SK-N-DZ (cell line): Measurements from ENCODE around the gene NR2F1-AS1.

Experiments used
- DNase-seq: peaks from one replicate; pipeline ENCODE4 v3.0.0-alpha.2; 2015; ENCODE audit warnings: low spot score

Gene NR2F1-AS1

DNA sequence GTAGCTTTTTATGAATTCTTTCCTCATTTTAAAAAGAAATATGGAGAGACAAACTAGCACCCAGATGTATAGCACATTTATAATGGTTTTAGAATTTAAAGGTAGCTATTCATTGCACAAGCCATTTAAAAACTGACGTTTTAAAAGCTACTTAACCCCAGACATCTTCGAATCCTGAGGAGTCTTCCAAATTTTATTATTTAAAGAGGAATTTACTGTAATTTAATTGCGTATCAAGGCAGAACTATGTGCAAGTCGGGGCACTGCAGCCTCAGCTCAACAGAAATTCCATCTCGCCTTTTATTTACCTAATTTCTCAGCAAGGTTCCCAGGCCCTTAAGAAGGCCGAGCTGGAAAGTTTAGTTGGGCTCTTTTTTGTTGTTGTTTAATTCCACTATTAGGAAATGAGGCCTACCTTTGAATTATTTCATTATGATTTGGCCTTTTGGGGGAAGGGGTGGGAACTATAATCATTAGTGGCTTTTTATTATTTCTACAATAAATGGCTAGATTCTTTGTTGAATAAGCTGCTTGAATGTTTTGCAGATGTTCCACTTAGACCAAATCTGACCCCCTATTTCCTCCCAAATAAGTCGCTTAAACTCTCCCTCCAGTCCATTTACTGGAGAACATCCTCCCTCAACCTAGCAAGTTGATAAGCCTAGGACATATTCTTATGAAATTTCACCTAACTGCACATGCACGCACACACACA lies 22.2 kb upstream of the NR2F1-AS1 start:
- DNase-seq = no peak

DNA sequence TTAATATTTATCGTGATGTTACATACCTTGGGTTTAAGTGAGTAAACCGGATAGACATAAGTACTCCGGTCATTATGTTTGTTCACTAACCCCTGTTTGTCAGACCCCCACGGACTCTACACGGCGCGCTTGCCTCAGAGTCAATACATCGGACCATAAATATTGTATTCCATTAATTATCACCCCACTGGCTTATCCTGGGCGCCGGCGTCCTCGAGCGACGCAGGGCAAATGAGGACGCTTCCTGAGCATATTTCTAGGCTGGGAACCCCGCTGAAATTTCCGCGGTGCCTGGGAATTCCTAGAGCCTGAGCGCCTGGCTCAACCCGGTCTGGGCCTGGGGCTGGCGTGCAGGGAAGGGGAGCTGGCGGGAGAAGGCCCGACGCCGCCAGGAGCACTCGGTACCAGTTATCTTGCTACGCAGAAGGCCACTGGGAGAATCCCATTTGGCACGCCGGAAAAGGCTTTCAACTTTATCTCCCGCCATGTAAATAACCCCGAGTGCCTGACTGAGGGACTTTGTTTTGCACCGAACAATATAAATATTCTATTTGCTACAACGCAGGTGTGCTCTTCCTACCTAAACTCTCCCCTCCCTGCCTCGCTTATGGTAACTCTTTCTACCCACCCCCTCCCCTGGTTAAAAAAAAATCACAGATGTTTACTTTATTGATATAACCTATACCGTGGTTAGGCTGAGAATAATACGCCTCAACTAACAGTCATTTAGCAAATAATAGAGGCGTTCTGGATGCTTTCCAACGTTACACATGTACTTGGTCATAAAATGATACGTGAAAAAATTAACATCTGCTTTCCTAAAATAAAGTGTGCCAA lies 21.4 kb upstream of the NR2F1-AS1 start:
- no peak for DNase-seq

DNA sequence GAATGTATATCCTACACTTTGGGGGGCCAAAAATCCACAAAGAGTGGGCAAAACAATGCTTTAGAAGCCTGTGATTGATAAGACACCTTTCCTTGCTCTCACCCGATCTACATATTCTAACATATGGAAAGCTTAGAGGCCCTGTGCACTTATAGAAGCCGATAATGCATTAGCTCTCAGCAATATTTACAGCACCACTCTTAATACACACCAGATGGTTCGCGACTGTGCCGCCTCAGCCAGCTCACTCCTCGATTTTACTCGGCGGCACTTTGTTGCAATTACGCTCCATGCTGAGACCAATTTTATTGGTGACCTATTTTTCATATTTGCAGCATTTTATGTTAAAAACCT lies 20.8 kb upstream of the NR2F1-AS1 start:
- DNase-seq = no peak

DNA sequence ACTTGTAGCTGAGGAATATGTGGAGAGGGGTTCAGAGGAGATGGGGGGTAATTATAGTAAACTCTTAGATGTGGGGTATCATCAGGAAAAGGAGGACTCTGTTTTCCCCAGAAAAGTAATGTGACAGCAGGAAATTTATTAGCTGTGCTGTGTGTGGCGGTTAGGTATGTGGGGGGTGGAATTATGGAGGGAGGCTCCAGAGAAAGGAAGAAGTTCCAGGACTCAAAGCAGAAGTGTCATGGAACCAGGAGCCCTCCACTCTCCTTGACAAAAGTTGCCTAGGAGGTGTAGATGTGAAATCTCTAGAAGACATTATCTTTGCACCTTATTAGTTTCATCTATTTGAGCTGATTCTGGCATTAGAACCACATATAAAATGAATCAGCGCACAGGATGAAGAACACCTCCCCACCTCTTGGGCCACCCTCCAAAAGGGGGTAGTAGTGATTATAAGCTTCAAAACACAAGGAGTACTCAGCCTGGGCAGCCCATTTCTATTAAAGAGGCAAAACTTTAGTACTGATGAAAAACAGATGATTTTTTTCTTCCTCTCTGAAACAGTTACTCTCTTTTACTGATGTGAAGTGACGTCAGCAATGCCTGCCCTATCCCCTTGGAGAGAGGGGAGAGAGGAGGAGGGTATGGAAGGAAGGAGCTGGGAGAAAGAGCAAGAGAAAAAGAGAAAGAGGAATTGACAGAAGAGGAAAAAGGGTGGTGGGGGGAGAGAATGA lies 20.2 kb upstream of the NR2F1-AS1 start:
- no peak for DNase-seq

DNA sequence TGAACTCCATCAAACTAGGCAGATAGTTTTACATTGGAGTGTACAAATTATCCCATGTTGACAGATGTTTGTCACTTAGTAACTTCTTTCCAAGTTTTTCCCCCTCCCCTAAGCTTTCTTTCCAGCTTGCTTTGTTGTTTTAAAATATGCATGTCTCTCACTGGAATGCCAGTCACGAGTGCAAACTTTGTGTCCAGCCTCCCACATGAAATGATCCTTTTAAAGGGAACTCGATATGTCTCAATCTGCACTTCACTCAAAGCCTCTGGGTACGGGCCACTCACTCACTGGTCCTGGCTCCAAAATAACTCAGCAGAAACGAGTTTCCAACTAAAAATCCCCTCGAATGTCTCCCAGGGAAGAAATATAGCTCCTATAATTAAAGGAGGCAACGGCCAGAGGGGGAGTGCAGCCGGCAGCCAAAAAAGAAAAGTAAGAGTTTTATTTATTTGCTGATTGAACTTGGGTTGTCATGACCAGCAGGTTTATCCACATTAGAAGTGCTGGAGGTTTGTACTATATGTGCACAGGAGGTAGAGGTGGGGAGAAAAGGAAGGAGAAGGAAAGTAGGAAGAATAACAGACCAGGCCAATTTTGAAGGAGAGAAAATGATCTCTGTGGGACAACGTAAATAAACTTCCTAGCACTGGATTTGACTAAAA lies 19.5 kb upstream of the NR2F1-AS1 start:
- DNase-seq = no peak

DNA sequence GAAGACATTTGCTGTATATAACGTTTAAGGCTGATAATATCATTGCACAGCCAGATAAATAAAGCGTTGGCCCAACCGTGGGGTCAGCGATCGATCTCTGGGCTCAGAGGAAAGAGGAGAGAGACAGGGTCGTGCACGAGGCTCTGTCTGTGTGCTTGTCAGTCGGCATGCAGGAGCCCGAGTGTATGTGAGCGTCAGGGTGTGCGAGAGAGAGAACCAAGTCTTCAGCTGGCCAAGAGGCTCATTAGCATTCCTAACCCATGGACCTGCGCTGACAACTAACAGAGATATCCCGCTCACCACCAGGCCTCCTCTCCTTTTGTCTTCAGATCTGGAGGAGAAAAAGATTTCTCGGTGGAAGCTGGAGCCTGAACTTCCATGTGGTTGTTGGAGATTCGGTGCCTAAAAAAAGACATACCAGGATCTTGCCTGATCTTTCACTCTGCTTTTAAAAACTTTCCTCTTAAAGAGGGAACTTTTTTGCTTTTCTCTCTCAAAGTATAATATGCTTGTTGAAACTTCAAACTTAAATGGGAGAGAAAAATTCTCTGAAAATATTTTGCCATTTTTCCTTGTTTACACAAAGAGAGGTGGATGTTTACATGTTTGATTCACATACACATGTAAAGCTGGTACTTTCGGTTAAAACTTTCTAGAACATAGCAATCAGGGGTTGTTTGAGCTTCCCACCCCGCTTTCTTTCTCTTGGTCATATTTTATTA lies 18.5 kb upstream of the NR2F1-AS1 start:
- peak; percentile 71 for DNase-seq

DNA sequence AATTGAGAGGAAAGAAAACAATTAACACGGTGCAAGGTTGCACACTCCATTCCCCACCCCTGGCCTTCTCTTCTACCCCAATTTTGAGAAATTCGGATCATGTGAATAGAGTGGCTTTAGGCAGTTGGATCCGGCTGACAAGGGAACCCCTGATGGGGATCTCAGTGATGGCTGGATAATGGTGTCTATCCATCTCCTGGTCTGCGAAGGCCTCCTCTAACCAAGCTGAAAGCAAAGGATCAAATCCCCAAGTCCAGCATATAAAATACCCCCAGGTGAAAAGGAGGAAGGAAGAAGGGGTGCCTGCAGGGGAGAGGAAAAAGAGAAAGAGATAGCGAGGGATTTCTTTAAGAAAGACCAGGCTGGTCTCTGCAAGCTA lies 18.0 kb upstream of the NR2F1-AS1 start:
- no peak for DNase-seq

DNA sequence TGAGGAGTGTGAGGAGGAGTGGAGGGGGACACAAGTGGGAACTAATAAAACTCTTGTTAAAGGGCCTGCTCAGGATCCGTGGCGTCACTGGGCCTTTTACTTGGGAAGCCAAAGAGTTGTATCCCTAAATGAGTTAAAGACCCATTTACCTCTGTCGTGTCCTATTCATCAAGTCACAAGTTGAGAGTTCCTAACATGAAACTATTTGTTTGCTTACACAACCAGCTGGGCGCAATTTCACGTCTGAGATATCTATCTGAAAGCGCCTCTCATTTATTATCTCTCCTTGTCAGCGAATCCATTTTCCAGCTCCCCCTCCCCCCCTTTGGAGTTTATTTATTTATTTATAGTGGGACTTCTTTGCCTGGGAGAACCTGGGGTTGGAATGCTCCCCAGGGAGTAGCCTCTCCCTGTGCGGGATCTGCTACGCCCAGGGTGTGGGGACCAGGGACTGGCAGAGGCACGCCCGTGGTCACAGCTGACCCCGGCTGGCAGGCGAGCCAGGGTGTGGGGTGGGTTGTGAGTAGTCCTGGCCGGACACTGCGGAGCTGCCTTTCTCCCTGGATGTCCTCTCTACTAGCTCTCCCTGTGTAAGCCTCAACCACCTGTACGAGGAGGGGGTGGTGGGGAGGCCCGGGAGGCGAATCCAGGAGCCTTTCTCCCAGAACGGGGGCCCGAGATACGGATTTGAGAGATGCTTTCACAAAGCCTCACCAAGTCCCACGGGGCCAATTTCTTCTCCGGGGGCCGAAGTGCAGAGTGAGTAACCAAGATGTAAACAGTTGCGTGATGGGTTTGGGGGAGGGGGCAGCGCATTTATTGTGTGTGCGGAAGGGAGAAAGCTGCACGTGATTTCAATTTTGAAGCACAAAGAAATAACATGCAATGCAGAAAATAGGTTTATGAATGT lies 17.3 kb upstream of the NR2F1-AS1 start:
- DNase-seq = no peak

DNA sequence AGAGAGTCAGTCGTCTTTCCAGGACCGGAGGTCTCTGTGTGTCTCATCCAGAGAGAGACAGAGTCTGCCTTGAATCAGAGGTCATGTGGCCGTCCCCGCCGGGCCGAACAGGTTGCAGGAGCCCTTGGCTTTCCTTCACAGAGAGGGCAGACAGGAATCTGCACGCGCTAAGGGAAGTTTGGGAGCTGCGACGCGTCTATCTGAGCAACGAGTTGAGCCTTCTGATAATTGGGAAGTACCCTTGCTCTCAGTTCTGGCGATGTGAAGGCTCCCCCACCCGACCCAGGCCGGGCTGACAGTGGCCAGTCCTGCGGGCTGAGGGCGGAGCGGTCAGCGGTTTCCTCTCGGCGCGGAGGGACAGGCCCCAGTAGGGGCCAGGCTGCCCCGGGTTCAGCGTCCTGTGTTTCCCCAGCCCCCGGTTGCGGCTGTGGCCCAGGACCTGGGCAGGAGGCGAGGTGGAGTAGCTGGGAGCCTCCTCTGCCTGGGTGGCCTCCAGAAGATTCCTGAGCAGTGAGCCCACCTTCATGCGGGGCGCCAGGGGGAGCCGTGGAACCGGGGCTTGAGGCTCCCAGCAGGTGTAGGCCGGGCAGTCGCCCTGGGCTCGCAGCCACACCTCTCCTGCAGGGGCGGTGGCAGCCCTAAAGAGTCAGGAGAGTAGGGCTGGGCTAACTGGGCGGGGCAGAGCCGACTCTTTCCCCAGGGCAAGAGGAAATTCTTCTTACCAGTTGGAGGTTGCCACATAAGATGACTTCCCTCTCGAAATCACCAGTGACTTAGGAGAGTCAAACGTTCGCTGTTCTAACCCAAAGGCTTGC lies 15.9 kb upstream of the NR2F1-AS1 start:
- no peak for DNase-seq

DNA sequence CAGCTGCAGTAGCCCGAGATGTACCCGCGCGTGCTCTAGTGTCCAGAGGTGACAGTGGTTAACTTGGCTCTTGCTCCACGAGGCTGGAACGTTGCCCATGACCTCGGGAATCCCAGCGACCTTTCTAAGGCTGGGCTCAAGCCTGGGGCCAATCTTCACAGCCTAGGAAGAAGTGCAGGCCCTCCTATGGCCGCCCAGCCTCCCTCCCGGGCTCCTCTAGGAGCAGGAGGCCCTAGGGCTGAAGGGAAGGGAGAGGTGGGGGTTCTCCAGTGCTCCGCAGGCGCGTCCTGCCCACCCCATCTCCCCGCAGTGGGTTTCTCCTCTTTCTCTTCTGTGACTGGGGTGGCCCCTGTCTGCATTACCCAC lies 15.3 kb upstream of the NR2F1-AS1 start:
- no peak for DNase-seq

DNA sequence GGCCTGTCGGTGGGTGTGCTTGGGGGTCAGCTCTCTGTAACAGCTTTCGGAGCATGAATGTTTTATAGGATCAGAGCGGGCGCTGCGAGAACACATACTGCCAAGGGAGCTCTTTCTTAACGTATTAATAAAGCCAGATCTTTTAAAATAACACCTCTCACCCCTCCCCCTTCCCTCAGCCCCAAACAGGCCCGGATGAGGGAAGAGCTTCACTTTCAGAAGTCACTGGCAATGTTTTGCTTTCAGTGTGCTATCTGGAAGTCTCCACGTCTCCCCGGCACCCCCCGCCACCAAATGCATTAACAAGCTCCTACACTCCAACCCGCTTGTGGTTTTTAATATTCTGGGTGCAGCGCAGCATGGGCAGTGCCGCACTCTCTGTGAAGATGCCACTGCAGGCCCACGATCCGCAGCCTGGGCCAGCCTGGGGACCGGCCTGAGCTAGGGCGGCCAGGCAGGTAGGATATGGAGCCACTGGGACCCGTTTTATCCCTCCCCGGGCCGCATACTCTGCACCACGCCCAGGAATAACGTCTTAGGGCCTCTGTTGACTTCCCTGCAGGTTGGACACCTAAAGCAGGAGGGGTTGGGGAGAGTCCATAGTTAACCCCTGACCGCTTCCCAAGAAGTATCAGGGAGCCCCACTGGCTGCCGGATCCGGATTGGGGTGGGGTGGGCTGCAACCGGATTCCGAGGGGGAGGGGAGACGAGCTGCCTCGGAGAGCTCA lies 14.6 kb upstream of the NR2F1-AS1 start:
- no peak for DNase-seq

DNA sequence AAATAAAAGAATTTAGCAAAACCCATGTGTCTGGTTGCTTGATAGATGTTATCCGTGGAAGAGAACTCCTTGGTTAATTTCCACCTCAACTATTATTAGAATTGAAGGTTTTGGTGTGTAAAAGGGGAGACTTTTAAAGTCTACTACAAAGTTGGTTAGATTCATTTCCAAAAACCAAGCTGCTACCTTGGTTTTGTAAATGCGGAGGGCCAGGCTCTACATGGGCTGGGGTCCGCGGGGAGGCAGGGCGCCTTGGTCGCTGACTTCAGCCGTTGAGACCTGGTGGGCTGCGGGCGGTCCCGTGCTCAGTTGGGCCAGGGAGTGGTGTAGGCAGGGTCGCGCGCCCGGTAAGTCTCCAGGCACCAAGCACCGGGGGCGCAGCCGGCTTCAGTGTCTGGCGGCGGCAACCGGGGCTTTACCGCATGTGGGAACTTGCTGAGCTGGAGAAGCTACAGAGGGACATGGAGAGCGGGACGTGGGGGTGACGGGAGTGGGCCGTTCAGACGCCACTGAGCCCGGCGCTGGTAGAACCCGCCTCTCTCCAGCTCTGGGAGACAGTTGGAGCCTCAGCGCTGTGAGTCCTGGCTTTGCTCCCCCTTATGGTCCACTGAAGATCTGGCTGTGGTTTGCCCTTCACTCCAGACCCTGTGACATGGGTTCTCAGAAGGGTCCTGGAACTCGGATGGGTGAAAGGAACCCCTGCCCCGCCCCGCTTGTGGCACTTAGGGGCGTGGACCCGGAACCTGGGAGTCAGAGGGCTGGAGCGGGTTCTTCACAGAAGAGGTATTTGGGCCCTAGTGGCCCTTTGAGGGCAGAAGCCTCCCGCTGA lies 13.8 kb upstream of the NR2F1-AS1 start:
- DNase-seq = no peak

DNA sequence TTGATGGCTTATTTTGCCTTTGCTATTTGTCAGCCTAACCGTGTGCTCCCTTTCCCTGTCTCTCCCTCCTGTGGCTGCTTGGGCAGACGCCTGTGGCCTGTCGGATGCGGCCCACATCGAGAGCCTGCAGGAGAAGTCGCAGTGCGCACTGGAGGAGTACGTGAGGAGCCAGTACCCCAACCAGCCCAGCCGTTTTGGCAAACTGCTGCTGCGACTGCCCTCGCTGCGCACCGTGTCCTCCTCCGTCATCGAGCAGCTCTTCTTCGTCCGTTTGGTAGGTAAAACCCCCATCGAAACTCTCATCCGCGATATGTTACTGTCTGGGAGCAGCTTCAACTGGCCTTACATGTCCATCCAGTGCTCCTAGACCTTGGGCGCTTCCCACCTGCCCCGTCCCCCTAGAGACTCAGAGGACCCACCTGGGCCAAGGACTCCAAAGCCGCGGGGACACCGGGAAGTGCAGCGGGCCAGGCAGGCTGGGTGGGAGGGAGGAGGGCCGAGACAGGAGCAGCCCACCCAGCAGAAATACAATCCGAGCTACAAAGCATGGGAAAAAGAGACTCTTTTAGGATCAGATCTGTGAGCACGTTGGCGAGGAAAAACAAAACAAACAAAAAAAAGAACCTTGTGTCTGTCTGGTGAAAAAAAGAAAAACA lies 12.6 kb upstream of the NR2F1-AS1 start:
- DNase-seq = no peak

DNA sequence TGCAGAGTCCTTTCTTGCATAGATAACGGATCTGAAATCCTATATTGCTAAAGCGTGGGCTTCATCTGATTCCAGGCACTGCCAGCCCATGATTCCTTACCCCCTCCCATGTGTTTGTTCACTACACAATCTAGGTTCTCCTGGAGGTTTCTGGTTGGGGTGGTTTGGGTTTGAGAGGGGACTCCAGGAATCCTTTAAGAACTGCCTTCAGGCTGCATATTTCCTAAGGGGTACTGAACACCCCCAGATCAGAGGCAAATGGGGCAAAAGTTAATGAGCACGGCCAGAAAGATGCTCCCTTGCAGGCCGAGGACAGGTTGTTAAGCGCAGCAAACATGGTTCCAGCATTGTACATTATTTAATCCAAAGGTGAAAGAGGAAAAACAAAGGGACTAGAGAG lies 11.9 kb upstream of the NR2F1-AS1 start:
- DNase-seq = no peak

DNA sequence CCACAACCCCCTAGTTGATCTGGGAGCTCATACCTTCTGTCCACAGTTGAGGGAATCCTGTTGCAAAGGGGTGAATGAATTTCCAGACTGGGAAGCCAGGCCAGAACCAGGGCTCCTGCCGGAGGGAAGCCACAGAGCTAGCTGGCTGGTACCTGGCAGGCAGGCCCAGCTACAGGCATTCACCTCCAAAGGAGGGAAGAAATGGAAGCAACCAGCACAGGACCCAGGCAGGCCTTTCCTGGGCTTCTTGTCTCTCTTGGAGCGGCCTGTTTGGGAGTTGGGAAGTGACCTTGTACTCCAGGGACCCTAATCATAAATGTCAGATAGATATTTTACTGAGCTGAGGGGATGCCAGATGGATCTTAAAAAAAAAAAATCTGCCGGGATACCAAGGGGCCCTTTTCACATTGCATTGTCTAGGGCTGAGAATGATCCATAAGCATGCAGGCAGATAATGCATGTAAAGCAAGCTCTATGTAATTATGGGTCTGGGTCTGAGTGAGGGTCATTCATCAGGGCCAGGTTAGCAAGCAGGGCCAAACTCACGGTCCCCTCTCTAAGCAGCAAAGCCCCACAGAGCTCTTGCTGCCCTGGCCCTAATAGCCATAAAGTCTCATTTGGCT lies 10.4 kb upstream of the NR2F1-AS1 start:
- DNase-seq = no peak

DNA sequence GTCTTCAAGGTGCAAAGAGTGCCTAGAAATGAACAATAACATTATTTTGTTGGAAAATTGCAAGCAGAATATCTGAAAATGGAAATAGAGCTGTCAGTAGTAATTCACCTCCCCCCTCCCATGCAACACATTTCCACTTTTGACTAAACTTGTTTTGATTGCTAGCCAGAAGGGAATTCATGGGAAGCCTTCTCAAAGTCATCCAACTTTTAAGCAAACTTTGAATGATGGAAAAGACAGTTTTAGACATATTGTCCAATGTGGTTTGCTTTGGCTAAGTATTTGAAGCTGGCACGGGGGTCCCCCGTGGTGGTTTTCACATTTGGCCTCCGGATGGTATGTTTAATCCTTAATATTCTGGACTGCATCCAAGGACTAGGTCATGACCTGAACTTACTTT lies 9.5 kb upstream of the NR2F1-AS1 start:
- no peak for DNase-seq

DNA sequence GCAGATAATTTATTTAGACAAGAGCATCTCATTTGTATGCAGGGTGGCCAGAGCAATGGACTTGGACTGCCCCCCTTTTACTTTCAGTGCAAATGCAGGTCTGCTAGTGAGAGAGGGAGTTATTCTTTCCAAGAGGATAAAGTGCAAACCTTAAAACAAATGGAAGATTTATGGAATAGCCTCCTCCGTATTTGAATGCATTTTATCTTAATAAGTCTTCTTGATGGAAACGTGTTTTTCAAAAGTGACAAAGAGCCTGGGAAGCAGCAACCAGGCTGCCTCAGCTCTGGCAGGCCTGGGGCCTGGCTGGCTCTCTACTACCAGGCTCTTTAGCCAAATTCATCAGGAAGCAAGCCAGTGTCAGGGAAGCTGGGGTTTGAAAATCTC lies 8.8 kb upstream of the NR2F1-AS1 start:
- DNase-seq = no peak
